ENCODE measurements around the gene ENPP6.

DNA sequence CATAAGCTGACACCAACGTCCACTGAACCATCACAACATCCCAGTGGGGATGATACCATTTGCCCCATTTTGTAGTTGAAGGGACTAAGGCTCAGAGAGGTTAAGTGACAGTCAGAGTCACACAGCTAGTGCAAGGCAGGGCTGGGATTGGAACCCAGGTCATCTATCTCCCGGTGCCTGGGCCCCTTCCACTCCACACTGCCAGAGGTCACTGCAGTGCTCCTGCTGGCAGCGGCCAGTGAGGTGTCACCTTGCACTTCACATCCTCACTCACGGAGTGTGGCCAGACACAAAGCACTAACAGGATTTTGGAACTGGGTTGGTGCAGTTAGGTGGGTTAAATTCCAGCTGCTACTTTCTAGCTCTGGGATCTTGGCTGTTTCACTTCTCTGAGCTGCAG, 118.7 kb downstream of the ENPP6 start:
- TF ChIP-seq, protein P1, sequence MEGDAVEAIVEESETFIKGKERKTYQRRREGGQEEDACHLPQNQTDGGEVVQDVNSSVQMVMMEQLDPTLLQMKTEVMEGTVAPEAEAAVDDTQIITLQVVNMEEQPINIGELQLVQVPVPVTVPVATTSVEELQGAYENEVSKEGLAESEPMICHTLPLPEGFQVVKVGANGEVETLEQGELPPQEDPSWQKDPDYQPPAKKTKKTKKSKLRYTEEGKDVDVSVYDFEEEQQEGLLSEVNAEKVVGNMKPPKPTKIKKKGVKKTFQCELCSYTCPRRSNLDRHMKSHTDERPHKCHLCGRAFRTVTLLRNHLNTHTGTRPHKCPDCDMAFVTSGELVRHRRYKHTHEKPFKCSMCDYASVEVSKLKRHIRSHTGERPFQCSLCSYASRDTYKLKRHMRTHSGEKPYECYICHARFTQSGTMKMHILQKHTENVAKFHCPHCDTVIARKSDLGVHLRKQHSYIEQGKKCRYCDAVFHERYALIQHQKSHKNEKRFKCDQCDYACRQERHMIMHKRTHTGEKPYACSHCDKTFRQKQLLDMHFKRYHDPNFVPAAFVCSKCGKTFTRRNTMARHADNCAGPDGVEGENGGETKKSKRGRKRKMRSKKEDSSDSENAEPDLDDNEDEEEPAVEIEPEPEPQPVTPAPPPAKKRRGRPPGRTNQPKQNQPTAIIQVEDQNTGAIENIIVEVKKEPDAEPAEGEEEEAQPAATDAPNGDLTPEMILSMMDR (tag by site-specific recombination; IDR thresholded peaks at IDR 0.05), result no peak
- TF ChIP-seq ZNF138 (tag by site-specific recombination; IDR thresholded peaks at IDR 0.05; ENCODE audit: borderline replicate concordance) (no peak), FEZF1 (tag by site-specific recombination; IDR thresholded peaks at IDR 0.05) (no peak)
- TF ChIP-seq, protein P2, sequence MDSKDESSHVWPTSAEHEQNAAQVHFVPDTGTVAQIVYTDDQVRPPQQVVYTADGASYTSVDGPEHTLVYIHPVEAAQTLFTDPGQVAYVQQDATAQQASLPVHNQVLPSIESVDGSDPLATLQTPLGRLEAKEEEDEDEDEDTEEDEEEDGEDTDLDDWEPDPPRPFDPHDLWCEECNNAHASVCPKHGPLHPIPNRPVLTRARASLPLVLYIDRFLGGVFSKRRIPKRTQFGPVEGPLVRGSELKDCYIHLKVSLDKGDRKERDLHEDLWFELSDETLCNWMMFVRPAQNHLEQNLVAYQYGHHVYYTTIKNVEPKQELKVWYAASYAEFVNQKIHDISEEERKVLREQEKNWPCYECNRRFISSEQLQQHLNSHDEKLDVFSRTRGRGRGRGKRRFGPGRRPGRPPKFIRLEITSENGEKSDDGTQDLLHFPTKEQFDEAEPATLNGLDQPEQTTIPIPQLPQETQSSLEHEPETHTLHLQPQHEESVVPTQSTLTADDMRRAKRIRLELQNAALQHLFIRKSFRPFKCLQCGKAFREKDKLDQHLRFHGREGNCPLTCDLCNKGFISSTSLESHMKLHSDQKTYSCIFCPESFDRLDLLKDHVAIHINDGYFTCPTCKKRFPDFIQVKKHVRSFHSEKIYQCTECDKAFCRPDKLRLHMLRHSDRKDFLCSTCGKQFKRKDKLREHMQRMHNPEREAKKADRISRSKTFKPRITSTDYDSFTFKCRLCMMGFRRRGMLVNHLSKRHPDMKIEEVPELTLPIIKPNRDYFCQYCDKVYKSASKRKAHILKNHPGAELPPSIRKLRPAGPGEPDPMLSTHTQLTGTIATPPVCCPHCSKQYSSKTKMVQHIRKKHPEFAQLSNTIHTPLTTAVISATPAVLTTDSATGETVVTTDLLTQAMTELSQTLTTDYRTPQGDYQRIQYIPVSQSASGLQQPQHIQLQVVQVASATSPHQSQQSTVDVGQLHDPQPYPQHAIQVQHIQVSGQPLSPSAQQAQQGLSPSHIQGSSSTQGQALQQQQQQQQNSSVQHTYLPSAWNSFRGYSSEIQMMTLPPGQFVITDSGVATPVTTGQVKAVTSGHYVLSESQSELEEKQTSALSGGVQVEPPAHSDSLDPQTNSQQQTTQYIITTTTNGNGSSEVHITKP (tag by site-specific recombination; IDR thresholded peaks at IDR 0.05), result no peak

Data from HEK293 (cell line).